Stomach (tissue), 9 donors: ENCODE data around the gene AIP. TPM values are rescaled to one million over a fixed set of nuclear protein-coding genes. Genes with fewer than 3 reads are reported as not detected.

Source experiments
- DNase-seq, 2 donors: peaks; one replicate each; pipeline versions ENCODE4 v3.0.0 to v3.0.0-alpha.2; 2013 to 2019
- H3K27ac ChIP-seq, 5 donors: fragments of 200-600 bp in 4 of 5; sonication (generic) in 4 of 5; one replicate each; pipeline ENCODE4 v1.5.1; 2013 to 2019; ENCODE audit warnings: mild to moderate bottlenecking in 1 of 5, moderate library complexity in 1 of 5
- H3K27me3 ChIP-seq, 3 donors: fragments of 200-600 bp; sonication (generic); one replicate each; pipeline ENCODE4 v1.5.1; 2017 to 2019; ENCODE audit warnings: mixed run types in 1 of 3
- H3K36me3 ChIP-seq, 4 donors: fragments of 200-600 bp; sonication (generic); 1 replicate in 3 of 4; 2 replicates in 1 of 4; pipeline ENCODE4 v1.5.1; 2016 to 2019
- H3K4me1 ChIP-seq, 4 donors: fragments of 200-600 bp; sonication (generic); one replicate each; pipeline ENCODE4 v1.5.1; 2016 to 2019
- H3K4me3 ChIP-seq, 4 donors: fragments of 200-600 bp; sonication (generic) in 3 of 4; one replicate each; pipeline ENCODE4 v1.5.1; 2016 to 2019; ENCODE audit warnings: mild to moderate bottlenecking in 1 of 4
- H3K9me3 ChIP-seq, 4 donors: fragments of 200-600 bp; sonication (generic); one replicate each; pipeline ENCODE4 v1.5.1; 2016 to 2019
- EP300 ChIP-seq: sonication (generic); formaldehyde crosslinking; IDR thresholded peaks from one replicate; pipeline ENCODE4 v1.6.1; 2017; ENCODE audit warnings: antibody characterized with exemption
- POLR2A ChIP-seq, 4 donors: fragments of 450-650 bp; IDR thresholded peaks; one replicate each; pipeline ENCODE4 v1.6.1; 2016; ENCODE audit warnings: antibody characterized with exemption in 4 of 4, control low read depth in 2 of 4, mild to moderate bottlenecking in 1 of 4, moderate library complexity in 1 of 4
- POLR2AphosphoS5 ChIP-seq, 3 donors: sonication (generic); formaldehyde crosslinking; IDR thresholded peaks; one replicate each; pipeline ENCODE4 v1.6.1; 2016; ENCODE audit warnings: antibody characterized with exemption in 3 of 3
- WGBS, 5 donors: extraction: QIAGEN DNeasy Blood & Tissue Kit in 3 of 5; methylation state at CpG; one replicate each; pipeline versions ENCODE4 v1.1.5 to v1.1.7; 2013 to 2018; 5-methylcytosine and 5-hydroxymethylcytosine counted together
- intact Hi-C: fragments of 100-400 bp; cut with DNase I; formaldehyde crosslinking; loops from one replicate; pipeline ENCODE4 v1.15.1; 2023; ENCODE audit warnings: low total_unique reads
- polyA plus RNA-seq, 3 donors: library from polyadenylated mRNA; stranded (reverse); fragments of 200-250 nt; gene quantifications; one replicate each; pipeline ENCODE4 v1.2.3, GENCODE V29; 2013
- total RNA-seq, 5 donors: library from RNA; depleted of rRNA; stranded (reverse); fragments of >200 nt; gene quantifications; one replicate each; pipeline versions ENCODE4 v1.1.0 to v1.2.3, GENCODE V29; 2014 to 2016
- TF ChIP-seq, protein P1 (sequence below), 7 experiments: fragments of 450-650 bp in 4 of 7; fragments of 200-600 bp in 3 of 7; sonication (generic) in 3 of 7; IDR thresholded peaks; one replicate each; pipeline ENCODE4 v1.5.1; 2016 to 2019; ENCODE audit warnings: antibody characterized with exemption in 7 of 7, control low read depth in 2 of 7, mild to moderate bottlenecking in 1 of 7
- donor health status: healthy with polysubstance abuse.
- donor health status: Bipolar disorder and iron deficiency.
- donor health status: healthy.

Gene AIP
- total and polyA plus RNA-seq, 8 donors, result 36.4 to 140 (median 74.6) TPM

GRCh38 chr11:67523556-67524479 is 41.0 kb downstream of the AIP start:
- 76 to 83% (median 78%) methylated on average over 15 to 25 of the region's 25 CpGs for WGBS, 5 donors
- Histone ChIP-seq H3K27me3 (peaks cover 0 to 32% (median 0%) of the 10 kb centered on the region in 3 donors), H3K27ac (no peak overlapping the region), H3K36me3 (no peaks in the 10 kb centered on the region), H3K4me3 (no peak overlapping the region), H3K4me1 (no peaks in the 10 kb centered on the region), H3K9me3 (no peaks in the 10 kb centered on the region)
- DNase-seq, result no peak
- TF ChIP-seq POLR2AphosphoS5 (IDR thresholded peaks at IDR 0.05) (no peak), EP300 (no peak), POLR2A (IDR thresholded peaks at IDR 0.05) (no peak)
- TF ChIP-seq, protein P1, sequence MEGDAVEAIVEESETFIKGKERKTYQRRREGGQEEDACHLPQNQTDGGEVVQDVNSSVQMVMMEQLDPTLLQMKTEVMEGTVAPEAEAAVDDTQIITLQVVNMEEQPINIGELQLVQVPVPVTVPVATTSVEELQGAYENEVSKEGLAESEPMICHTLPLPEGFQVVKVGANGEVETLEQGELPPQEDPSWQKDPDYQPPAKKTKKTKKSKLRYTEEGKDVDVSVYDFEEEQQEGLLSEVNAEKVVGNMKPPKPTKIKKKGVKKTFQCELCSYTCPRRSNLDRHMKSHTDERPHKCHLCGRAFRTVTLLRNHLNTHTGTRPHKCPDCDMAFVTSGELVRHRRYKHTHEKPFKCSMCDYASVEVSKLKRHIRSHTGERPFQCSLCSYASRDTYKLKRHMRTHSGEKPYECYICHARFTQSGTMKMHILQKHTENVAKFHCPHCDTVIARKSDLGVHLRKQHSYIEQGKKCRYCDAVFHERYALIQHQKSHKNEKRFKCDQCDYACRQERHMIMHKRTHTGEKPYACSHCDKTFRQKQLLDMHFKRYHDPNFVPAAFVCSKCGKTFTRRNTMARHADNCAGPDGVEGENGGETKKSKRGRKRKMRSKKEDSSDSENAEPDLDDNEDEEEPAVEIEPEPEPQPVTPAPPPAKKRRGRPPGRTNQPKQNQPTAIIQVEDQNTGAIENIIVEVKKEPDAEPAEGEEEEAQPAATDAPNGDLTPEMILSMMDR (IDR thresholded peaks at IDR 0.05), result no peak
- intact Hi-C loops, result no loop called here

- Histone ChIP-seq H3K9me3 (no peaks in the 10 kb centered on the region), H3K27ac (no peak overlapping the region), H3K36me3 (no peaks in the 10 kb centered on the region), H3K4me3 (no peak overlapping the region), H3K27me3 (peaks cover 0 to 34% (median 0%) of the 10 kb centered on the region in 3 donors), H3K4me1 (no peaks in the 10 kb centered on the region)
- TF ChIP-seq EP300, result no peak
- TF ChIP-seq POLR2A (IDR thresholded peaks at IDR 0.05), result no peak
- TF ChIP-seq POLR2AphosphoS5 (IDR thresholded peaks at IDR 0.05), result no peak
- TF ChIP-seq, protein P1 (IDR thresholded peaks at IDR 0.05), result no peak
- 87 to 93% (median 89%) methylated on average over 9 of the region's 9 CpGs for WGBS, 5 donors
- intact Hi-C loops, result no loop called here
- no peak for DNase-seq
Observed at GRCh38 chr11:67524480-67524808, 41.6 kb downstream of the AIP start.

GRCh38 chr11:67525275-67525976 is 42.6 kb downstream of the AIP start:
- Histone ChIP-seq H3K27me3 (peaks cover 0 to 34% (median 0%) of the 10 kb centered on the region in 3 donors), H3K4me3 (no peak overlapping the region), H3K36me3 (no peaks in the 10 kb centered on the region), H3K4me1 (no peaks in the 10 kb centered on the region), H3K9me3 (no peaks in the 10 kb centered on the region), H3K27ac (no peak overlapping the region)
- TF ChIP-seq POLR2A (IDR thresholded peaks at IDR 0.05) (no peak), EP300 (no peak), POLR2AphosphoS5 (IDR thresholded peaks at IDR 0.05) (no peak)
- TF ChIP-seq, protein P1 (IDR thresholded peaks at IDR 0.05), result no peak
- intact Hi-C loops, result no loop called here
- DNase-seq, result no peak
- 69 to 77% (median 74%) methylated on average over 5 of the region's 5 CpGs for WGBS, 5 donors

DNA sequence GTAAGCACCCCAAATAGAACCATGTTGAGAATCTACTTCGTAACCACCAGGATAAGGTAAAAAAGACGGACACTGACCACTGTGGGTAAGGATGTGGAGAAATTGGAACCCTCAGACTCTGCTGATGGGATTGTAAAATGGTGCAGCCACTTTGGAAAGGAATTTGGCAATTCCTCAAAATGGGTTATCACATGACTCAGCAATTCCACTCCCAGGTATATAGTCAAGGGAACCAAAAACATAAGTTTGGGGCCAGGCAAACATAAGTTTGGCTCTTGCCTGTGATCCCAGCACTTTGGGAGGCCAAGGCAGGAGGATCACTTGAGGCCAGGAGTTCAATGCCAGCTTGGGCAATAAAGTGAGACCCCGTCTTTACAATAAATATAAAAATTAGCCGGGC is 45.5 kb downstream of the AIP start:
- Histone ChIP-seq H3K36me3 (no peaks in the 10 kb centered on the region), H3K27ac (no peak overlapping the region), H3K4me3 (no peak overlapping the region), H3K27me3 (peaks cover 0 to 23% (median 0%) of the 10 kb centered on the region in 3 donors), H3K4me1 (no peaks in the 10 kb centered on the region), H3K9me3 (peaks cover 0 to 3% (median under 1%) of the 10 kb centered on the region in 4 donors)
- WGBS, 5 donors, result 89 to 93% (median 92%) methylated on average over 4 of the region's 4 CpGs
- TF ChIP-seq EP300, result no peak
- TF ChIP-seq POLR2AphosphoS5 (IDR thresholded peaks at IDR 0.05), result no peak
- no peak for TF ChIP-seq POLR2A (IDR thresholded peaks at IDR 0.05)
- TF ChIP-seq, protein P1 (IDR thresholded peaks at IDR 0.05), result no peak
- intact Hi-C loops, result no loop called here
- DNase-seq, result no peak
